WTC11 (cell line): ENCODE measurements around the gene SHROOM3. TPM values are rescaled to one million over a fixed set of nuclear protein-coding genes. Genes with fewer than 3 reads are reported as not detected.

Experiments
- ATAC-seq: fragments of 200-7000 bp; cut with Tn5 transposase; 2 replicates; pipeline ENCODE4 v1.10.0; 2021; ENCODE audit warnings: mild to moderate bottlenecking, moderate library complexity
- CTCF ChIA-PET: fragments of 300-600 bp; sonication (Branson Sonifier 250); formaldehyde crosslinking; loops from one replicate; lab custom pipeline; 2021; ENCODE audit warnings: antibody characterized with exemption; lab: Charles Lee
- POLR2A ChIA-PET: fragments of 350-600 bp; sonication (Branson Sonifier 250); formaldehyde crosslinking; loops from one replicate; lab custom pipeline; 2021; ENCODE audit warnings: antibody characterized with exemption; lab: Charles Lee
- DNase-seq: peaks from one replicate; pipeline ENCODE4 v3.0.0; 2021; ENCODE audit warnings: low spot score
- H3K27ac Mint-ChIP-seq: 2 replicates; pipeline ENCODE4 v1.8.0; 2021; ENCODE audit warnings: mixed read lengths
- H3K27me3 Mint-ChIP-seq: 2 replicates; pipeline ENCODE4 v1.8.0; 2021; ENCODE audit warnings: low read depth, mild to moderate bottlenecking, moderate library complexity, mixed read lengths
- H3K36me3 Mint-ChIP-seq: 2 replicates; pipeline ENCODE4 v1.8.0; 2021; ENCODE audit warnings: mixed read lengths
- H3K4me1 Mint-ChIP-seq: 2 replicates; pipeline ENCODE4 v1.8.0; 2022; ENCODE audit warnings: mixed read lengths
- H3K4me3 Mint-ChIP-seq: 2 replicates; pipeline ENCODE4 v1.8.0; 2021; ENCODE audit warnings: mild to moderate bottlenecking, moderate library complexity, mixed read lengths
- H3K9me3 Mint-ChIP-seq: 2 replicates; pipeline ENCODE4 v1.8.0; 2021; ENCODE audit warnings: mixed read lengths
- AR ChIP-seq: fragments of 250-450 bp; sonication (Bioruptor Pico); IDR thresholded peaks from 2 replicates; pipeline ENCODE4 v1.9.0; 2021; ENCODE audit warnings: mild to moderate bottlenecking
- ATF6 ChIP-seq: sonication (generic); formaldehyde crosslinking; IDR thresholded peaks from 2 replicates; pipeline ENCODE4 v1.8.1; 2023; ENCODE audit warnings: mild to moderate bottlenecking, missing genetic modification reagents
- CREB1 ChIP-seq: sonication (generic); formaldehyde crosslinking; IDR thresholded peaks from 2 replicates; pipeline ENCODE4 v1.8.0; 2023; ENCODE audit warnings: mild to moderate bottlenecking, missing genetic modification reagents
- CREM ChIP-seq: sonication (generic); formaldehyde crosslinking; IDR thresholded peaks from 2 replicates; pipeline ENCODE4 v1.8.1; 2022; ENCODE audit warnings: mild to moderate bottlenecking, missing genetic modification reagents, moderate library complexity
- FOXK1 ChIP-seq: sonication (generic); formaldehyde crosslinking; IDR thresholded peaks from 2 replicates; pipeline ENCODE4 v1.8.0; 2022; ENCODE audit warnings: mild to moderate bottlenecking, moderate library complexity, missing genetic modification reagents
- GABPB1 ChIP-seq: sonication (generic); formaldehyde crosslinking; IDR thresholded peaks from 2 replicates; pipeline ENCODE4 v1.8.1; 2023; ENCODE audit warnings: mild to moderate bottlenecking, missing genetic modification reagents
- GRHL2 ChIP-seq: fragments of 250-450 bp; sonication (Bioruptor Pico); IDR thresholded peaks from 2 replicates; pipeline ENCODE4 v1.8.0; 2022; ENCODE audit warnings: mild to moderate bottlenecking, moderate library complexity; ENCODE audit not compliant: insufficient replicate concordance, severe bottlenecking
- HMGXB4 ChIP-seq: sonication (generic); formaldehyde crosslinking; IDR thresholded peaks from 2 replicates; pipeline ENCODE4 v1.8.1; 2023; ENCODE audit warnings: mild to moderate bottlenecking, moderate library complexity, missing genetic modification reagents
- JAZF1 ChIP-seq: fragments of 250-450 bp; sonication (Bioruptor Pico); IDR thresholded peaks from 2 replicates; pipeline ENCODE4 v1.9.0; 2021; ENCODE audit warnings: moderate library complexity, mild to moderate bottlenecking, inconsistent platforms
- MYBL2 ChIP-seq: sonication (generic); formaldehyde crosslinking; IDR thresholded peaks from 2 replicates; pipeline ENCODE4 v1.8.1; 2023; ENCODE audit warnings: mild to moderate bottlenecking, moderate library complexity, missing genetic modification reagents
- NR1H2 ChIP-seq: sonication (generic); formaldehyde crosslinking; IDR thresholded peaks from 2 replicates; pipeline ENCODE4 v1.9.0; 2021; ENCODE audit warnings: mild to moderate bottlenecking, moderate library complexity, missing genetic modification reagents
- NR2C2 ChIP-seq: sonication (generic); formaldehyde crosslinking; IDR thresholded peaks from 2 replicates; pipeline ENCODE4 v1.8.0; 2022; ENCODE audit warnings: mild to moderate bottlenecking, missing genetic modification reagents
- PRRX2 ChIP-seq: fragments of 250-450 bp; sonication (Bioruptor Pico); IDR thresholded peaks from 2 replicates; pipeline ENCODE4 v1.8.0; 2021; ENCODE audit warnings: mild to moderate bottlenecking
- RELA ChIP-seq: sonication (generic); formaldehyde crosslinking; IDR thresholded peaks from 2 replicates; pipeline ENCODE4 v1.8.1; 2022; ENCODE audit warnings: missing genetic modification reagents, mild to moderate bottlenecking, borderline replicate concordance
- RORB ChIP-seq: fragments of 250-450 bp; sonication (Bioruptor Pico); IDR thresholded peaks from 2 replicates; pipeline ENCODE4 v1.9.0; 2021; ENCODE audit warnings: mild to moderate bottlenecking
- STAT6 ChIP-seq: sonication (generic); formaldehyde crosslinking; conservative IDR thresholded peaks from 2 replicates; pipeline ENCODE4 v1.8.1; 2023; ENCODE audit warnings: mild to moderate bottlenecking, low read depth, missing genetic modification reagents, moderate library complexity
- TP53 ChIP-seq: sonication (generic); formaldehyde crosslinking; IDR thresholded peaks from 2 replicates; pipeline ENCODE4 v1.8.1; 2023; ENCODE audit warnings: mild to moderate bottlenecking, missing genetic modification reagents
- USF1 ChIP-seq: sonication (generic); formaldehyde crosslinking; IDR thresholded peaks from 2 replicates; pipeline ENCODE4 v1.8.0; 2022; ENCODE audit warnings: mild to moderate bottlenecking, missing genetic modification reagents
- ZNF512 ChIP-seq: sonication (generic); formaldehyde crosslinking; IDR thresholded peaks from 2 replicates; pipeline ENCODE4 v1.8.1; 2022; ENCODE audit warnings: missing genetic modification reagents, borderline replicate concordance
- ZNF532 ChIP-seq: fragments of 250-450 bp; sonication (Bioruptor Pico); IDR thresholded peaks from 2 replicates; pipeline ENCODE4 v1.9.0; 2021; ENCODE audit warnings: mild to moderate bottlenecking, borderline replicate concordance
- total RNA-seq: library from RNA; stranded (reverse); gene quantifications from 3 replicates; pipeline ENCODE4 v1.2.3, GENCODE V29; 2021

Gene SHROOM3
- total RNA-seq, 1 experiment from 2014 or later, result 71.9 TPM

- TF ChIP-seq ATF6 (CRISPR knock-in tag) (no peak), STAT6 (CRISPR knock-in tag) (no peak), JAZF1 (CRISPR knock-in tag) (no peak), FOXK1 (no peak), NR2C2 (CRISPR knock-in tag) (no peak), NR1H2 (CRISPR knock-in tag) (no peak), GRHL2 (no peak), AR (CRISPR knock-in tag) (no peak)
Measured at GRCh38 chr4:76470532-76470931, 35.5 kb downstream of the SHROOM3 start (continued).

GRCh38 chr4:76476571-76476970 is 41.5 kb downstream of the SHROOM3 start:
- ATAC-seq (no peak), DNase-seq (no peak)
- Mint-ChIP-seq H3K36me3 (peaks cover 33% of the 10 kb centered on the region), H3K9me3 (peaks cover 44% of the 10 kb centered on the region), H3K4me1 (peaks cover 4% of the 10 kb centered on the region; the same call in 1 of the 2 replicates), H3K27me3 (peaks cover 3% of the 10 kb centered on the region), H3K27ac (no peak overlapping the region), H3K4me3 (no peak overlapping the region)
- TF ChIP-seq HMGXB4 (CRISPR knock-in tag), result no peak
- TF ChIP-seq NR2C2 (CRISPR knock-in tag), result no peak
- no peak for TF ChIP-seq RORB (CRISPR knock-in tag)
- TF ChIP-seq GABPB1 (CRISPR knock-in tag), result no peak
- no peak for TF ChIP-seq ZNF532
- no peak for TF ChIP-seq CREM
- no peak for TF ChIP-seq ZNF512 (CRISPR knock-in tag)
- no peak for TF ChIP-seq USF1 (CRISPR knock-in tag)
- TF ChIP-seq RELA (CRISPR knock-in tag), result no peak
- TF ChIP-seq PRRX2 (CRISPR knock-in tag), result no peak
- TF ChIP-seq CREB1 (CRISPR knock-in tag), result no peak
- no peak for TF ChIP-seq MYBL2 (CRISPR knock-in tag)
- no peak for TF ChIP-seq TP53 (CRISPR knock-in tag)
- CTCF ChIA-PET, result interaction anchor here (0.6 kb wide), 1 partner anchor 196 kb away, joined by 4 read pairs; no protein-coding TSS in a partner anchor
- POLR2A ChIA-PET, result no interaction called here
